Stimulated activated CD4-positive, alpha-beta T cell treated with anti-CD3 and anti-CD28 coated beads, Interleukin-15, amount 100 ng/mL, for 1 hour (primary cell): ENCODE measurements around the gene CAPN13.

ENCODE experiments used
- DNase-seq, 2 donors: peaks; one replicate each; pipeline ENCODE4 v3.0.0-alpha.2; 2020; ENCODE audit warnings: low read depth in 1 of 2, low spot score in 1 of 2

Gene CAPN13

DNA sequence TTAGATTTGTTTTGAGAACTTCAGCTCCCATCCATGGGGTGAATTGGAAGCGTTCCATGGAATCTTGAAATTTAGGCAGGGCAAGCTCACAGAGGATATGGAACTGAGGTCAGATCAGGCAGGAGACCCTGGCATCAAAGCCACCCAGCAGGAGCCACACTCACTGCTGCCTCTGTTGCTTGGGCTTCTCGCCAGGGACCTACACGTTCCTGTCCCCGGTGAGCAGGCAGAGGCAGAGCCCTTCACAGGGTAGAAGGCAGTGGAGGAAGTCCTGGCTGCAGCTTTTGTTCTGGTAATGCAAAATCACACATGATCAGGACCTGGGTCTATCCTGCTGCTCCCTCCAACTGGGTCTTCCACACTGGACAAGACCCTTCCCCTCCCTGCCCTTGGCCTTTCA lies 42.1 kb downstream of the CAPN13 start:
- DNase-seq: no peak

DNA sequence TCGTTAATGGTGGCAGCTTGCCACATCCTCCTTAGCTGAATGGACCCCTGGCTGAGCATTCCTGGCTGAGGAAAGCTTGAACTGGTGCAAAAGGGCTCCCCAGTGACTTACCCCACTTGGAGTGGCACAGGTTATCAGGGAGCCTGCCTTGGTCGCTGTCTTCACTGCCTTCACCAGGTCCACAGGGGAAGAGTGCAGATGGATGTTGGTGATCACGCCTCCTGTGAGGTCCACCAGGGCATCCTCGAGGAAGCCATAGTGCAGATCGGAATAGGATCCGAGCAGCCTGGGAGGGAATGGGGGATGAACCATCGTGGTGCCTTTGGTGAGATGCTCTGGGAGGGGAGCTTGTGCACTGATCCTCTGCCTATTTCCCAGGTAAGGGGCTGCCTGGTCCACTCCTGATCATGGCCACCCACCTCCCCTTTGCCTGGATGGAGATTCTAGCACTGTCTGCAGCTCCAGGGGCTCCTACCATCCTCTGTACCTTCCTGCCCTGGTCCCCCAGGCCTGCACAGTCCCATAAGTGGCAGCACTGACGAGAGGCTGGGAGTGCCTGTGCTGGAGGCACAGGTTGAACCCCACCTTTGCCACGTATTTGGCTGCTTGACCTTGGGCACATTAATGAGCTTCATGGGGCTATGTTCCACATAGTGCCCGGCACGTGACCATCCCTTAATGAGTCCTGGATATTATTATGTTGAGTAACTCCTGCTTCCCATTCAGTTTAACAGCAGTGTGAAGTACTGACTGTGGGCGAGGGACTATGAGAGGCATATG lies 43.0 kb downstream of the CAPN13 start:
- no peak for DNase-seq

DNA sequence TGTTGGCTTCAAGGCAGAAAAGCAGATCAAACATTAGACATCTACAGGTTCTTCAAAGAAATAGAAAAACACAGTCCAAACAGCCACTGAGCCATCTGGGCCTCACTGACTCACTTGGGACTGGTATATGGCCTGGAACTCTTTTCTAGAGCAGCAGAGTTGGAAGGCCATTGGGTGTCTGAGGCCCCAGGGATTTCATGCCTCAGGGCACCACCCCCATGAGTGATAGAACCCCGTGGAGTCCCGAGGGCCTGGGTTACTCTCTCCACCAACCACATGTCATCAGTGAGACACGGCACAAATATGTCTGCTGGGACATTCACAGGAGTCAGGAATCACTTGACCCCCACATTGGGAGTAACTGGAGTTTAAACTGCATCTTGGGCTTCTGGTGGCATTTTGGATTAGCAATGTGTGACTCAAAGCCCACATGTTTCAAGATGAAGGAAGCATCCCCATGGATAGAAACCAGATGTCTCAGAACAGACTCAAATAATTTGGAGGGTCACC lies 44.0 kb downstream of the CAPN13 start:
- DNase-seq: no peak

DNA sequence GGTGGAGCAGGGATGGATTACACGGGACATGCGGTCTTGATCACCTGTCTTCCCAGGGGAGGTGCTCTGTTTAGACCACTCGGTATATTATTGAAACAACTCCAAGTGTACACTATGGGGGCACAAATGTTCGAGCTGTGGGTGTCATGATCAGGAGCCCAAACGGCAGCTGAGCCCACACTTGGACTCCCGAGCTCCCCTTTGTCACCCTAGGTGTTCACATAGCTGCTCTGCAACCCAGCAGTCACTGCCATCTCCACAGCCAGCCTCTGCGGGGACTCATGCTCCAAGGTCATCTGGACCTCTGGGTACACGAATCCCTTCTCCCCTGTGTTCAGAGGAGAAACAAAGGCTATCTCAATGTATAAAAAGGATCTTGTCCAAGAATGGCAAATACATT lies 46.0 kb downstream of the CAPN13 start:
- DNase-seq: no peak

DNA sequence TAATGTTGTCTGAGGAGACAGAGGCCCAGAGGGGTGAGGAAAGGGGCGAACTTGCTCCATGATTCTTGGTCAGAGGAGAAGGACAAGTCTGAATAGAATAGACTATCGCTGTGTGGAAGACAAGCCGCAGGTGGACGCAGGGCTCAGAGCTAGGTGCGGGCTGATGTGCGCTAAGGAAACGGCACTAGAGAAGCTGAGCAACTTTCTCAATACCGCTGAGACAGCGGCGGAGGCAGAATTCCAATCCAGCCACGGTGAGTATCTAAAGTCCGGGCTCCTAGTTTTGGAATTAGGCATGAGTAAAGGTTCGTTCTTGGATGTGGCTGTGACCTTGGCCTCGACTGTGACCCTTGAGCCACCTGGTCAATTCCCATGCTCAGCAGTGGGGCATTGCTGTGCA lies 47.8 kb downstream of the CAPN13 start:
- DNase-seq: no peak

DNA sequence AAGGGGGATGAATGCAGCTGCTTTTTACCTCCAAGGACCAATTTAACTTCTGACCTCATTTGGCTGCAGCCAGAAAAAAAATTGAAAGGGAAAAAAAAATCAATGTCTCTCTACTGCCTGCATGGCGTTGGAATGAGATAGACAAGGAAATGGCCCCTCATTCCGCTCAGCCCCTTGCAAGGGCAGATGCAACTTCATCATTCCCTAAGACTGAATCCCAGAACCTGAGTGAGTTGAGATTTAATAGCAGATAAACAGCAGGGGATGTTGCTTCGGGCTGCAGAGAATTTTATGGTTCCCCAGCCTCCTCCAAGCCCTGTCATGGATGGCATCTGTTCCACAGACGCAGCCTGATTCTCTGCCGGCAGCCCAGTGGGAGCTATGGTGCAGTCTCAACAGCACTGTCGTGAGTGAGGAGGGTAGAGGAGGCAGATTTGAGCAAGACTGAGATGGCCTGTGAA lies 49.0 kb downstream of the CAPN13 start:
- no peak for DNase-seq

DNA sequence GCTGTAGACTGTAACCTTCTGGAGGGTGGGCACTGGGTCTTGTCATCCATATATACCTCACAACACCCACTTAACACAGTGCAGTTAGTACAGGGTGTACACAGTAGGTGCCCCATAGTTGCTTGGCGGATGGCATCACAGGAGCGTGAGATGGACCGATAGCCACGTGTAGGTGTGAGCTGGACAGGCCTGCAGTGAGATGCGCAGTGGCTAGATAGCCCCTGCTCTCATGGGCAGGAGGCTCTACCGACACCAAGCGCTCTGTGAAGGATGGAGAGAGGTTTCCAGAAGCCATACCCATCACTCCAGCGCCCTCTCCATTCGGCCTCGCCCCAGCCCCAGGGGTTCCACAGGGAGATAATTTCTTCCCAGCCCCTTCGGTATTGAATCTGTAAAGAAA lies 49.5 kb downstream of the CAPN13 start:
- no peak for DNase-seq

DNA sequence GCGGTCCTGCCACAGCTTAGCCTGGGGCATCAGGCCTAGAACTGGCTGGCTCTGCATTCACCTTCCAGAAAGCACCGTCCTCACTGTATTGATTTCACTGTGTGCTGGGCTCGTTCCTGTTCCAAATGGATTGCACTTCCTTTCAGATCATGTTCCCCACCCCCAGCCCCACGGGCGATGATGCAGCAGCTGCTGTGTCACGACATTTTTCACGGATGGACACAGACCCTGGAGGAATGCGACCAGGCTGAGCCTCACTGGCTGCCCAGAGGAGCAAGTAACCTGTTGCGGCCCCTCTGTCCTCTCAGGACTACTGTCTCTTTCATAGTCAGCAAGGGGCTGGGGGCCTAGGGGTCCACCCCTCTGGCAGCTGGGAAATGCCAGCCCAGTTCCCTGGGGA lies 50.3 kb downstream of the CAPN13 start:
- no peak for DNase-seq

DNA sequence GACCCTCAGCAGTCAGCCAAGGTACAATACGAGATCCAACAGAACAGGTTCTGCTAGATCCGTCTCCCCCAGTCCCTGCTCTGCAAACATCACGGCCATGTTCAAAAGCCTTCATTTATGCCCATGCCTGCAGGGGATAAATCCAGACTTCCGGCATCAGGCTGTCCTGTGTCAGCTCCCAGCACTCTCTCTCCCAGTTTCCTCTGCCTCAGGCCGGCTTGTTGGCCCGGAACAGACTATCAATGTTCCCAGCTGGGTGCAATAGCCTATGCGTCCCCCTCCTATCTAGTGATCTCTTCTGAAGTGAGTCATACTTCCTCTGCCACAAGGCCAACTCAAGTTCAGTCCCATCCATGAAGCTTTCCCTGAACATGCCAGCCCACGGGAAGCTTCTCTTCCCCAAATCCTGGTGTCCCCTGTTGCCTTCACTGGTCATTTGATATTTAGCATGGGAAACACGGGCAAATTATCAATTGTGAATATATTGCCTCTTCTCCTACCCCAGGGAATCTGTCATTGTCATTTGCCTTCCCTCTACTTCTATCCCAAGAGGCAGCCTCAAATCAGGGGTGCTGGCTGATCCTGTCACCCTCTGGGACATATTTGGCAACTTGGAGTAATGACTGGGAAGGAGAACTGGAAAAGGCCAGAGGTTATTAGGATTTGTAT lies 51.1 kb downstream of the CAPN13 start:
- no peak for DNase-seq

DNA sequence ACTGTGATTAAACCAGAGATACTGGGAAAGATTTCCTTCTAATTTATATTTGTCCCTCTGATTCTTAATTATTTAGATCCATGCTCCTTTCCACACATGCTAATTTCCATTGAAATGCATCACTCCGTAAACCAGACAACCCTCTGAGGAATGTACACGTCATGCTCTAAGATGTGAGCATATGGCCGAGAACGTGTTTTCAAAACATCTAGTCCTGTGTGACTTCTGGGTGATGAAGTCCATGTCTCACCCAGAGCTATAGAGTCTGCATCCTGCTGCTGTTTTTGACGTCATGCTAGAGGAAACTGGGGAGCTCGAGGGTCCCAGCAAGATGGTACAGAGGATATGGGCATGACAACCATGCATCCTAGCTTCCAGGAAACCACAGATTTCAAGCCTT lies 53.6 kb downstream of the CAPN13 start:
- DNase-seq: no peak

DNA sequence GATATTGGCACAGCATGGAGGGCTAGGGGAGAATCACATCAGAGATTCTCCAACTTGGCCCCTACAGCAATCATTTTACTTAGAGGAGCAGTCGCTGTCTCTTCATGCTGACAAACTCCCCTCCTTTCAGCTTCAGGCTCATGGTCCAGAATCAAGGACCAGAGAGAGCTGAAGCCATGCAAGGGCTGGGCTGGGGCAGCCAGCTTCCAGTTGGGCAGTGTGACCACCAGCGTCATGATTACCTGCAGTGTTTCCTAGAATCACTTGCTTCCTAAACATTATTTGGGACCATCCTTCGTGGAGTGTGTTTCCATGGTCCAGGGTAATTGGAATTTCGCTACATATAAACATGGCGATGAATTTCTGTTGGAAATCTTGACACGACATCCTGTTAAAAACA lies 54.4 kb downstream of the CAPN13 start:
- DNase-seq: no peak

DNA sequence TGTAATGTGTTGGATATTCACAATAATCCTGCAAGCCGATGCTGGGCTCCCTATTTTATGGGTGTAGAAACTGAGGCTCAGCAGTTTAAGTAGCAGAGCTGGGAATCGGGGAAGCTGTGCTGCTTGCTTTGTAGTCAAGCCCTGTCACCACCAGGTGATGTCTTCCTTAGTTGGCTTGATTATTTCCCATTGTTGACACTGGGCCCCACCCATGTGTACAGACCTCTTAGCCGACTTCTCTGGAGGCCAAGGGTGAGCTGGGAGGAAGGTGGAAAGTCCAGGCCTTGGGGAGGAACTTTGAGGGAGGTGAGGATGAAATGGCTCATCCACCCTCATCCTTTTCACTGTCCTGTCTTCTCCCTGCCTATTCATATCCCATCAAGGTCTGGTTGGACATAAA lies 60.0 kb downstream of the CAPN13 start:
- no peak for DNase-seq

DNA sequence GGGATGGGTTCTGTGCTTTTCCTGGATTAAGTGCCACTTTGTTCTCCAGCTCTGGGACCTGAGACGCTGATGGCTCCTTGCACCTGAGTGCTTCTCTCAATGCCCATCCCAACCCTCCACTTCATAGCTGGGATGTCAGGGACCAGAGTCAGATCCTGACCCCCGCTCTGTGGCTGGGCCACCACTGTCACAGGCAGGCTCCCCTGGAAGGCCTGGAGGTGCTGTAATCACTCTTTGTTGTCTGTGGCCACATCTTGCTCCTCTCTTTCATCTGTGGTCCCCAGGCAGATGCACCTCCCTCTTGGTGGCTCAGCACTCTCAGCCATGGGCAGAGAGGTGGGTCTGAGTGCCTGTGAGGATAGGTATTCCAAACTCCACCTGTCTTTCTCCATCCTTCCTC lies 62.4 kb downstream of the CAPN13 start:
- DNase-seq: no peak

DNA sequence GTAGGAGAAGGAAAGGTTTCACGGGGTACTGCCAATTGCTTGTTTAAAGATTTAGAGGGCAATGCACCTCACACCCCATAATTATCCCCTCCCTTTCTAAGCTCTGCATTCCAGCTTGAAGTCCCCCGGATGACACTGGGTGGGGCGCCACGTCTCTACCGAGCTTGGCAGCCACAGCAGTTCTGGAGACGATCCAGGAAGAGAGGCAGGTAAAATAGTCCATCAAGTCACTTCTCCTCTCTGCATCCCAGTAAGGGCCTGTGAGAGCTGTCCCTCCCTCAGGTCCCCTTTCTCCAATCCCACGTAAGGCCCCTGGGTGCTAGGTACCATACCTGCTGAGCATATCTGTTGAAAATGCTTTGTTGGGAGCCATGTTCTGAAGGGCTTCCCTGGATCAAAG lies 65.7 kb downstream of the CAPN13 start:
- no peak for DNase-seq

DNA sequence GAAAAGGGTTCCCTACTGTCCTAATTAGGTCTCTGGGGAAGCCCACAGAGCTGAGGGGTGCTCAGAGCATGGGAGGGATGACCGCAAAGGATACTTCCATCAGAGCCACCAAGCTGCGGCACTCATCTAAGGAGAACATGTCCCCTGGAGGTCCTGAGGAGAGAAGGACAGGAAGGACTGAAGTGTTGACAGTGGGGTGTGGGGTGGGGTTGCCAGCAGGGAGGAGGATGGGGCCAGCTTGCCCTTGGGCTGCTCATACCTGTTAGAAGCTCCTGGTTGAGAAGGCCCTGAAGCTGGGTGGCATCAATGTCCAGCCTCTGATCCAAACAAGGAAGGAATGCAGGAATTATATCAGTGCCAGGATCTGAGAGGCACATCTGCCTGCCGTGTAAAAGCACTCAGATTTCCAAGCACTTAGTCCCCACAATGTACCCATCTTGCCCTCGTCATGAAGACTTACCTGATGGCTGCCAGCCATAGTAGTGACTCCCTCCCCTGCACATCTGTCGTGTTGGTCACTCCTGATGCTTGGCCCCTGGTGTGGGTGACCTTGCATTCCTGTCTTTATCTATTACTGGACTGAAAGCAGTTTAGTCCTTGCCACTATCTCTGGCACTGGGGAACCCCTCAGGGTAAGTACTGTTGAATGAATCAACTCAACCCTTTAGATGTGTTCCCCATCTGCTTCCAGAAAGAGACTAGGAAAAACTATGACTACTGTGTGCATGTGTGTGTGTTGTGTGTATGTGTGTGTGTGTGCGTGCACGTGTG lies 68.9 kb downstream of the CAPN13 start:
- no peak for DNase-seq

DNA sequence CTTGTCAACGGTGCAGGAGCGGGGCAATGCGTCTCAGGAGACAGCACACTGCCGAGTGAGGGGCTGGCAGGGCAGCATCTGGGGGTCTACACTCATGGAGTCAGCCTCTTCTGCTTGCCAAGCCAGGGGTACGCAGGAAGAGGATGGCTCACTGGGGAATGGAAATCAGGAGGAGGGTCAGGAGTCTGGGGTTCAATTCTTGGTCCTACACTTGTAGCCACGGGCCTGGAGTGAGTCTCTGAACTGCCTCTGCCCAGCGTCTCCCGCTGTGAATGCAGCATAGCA lies 70.0 kb downstream of the CAPN13 start:
- no peak for DNase-seq

DNA sequence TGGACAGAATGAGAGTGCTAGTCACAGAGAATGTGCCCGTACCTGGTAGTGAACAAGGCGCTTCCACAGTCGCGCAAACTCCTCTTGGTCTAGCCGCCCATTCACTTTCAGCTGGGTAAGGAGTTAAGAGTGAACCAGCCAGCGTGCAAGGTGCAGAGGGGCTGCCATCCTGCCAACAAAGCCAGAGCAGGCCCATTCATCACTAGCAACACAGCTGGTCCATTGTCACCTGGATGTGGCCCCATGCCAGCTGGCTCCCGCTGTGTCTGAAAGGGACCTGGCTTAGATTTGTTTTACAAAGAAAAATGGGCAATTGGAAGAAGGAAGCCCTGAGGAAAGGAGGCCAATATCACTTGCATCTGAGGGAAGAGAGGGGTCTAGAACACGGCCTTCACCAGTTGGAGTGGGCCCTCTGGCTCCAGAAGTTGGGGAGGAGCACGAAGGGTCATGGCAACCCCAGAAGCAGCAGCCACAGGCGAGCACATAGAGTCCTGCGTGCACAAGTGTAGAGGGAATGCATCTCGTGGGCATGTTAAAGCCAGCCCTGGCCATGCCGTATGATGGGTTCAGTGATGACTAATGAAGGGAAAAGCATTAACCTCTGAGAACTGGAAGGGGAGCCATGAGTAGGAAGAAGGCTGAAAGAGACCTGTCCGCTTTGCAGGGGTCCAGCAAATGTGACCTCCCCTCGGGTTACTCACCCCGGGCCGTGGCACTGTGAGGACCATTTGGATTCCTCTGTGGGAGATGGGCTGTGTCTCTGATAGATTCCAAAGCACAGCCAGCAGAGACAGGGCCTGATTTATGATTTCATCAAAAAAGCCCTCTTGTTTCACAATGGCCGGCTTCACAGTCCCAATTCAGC lies 70.6 kb downstream of the CAPN13 start:
- no peak for DNase-seq

DNA sequence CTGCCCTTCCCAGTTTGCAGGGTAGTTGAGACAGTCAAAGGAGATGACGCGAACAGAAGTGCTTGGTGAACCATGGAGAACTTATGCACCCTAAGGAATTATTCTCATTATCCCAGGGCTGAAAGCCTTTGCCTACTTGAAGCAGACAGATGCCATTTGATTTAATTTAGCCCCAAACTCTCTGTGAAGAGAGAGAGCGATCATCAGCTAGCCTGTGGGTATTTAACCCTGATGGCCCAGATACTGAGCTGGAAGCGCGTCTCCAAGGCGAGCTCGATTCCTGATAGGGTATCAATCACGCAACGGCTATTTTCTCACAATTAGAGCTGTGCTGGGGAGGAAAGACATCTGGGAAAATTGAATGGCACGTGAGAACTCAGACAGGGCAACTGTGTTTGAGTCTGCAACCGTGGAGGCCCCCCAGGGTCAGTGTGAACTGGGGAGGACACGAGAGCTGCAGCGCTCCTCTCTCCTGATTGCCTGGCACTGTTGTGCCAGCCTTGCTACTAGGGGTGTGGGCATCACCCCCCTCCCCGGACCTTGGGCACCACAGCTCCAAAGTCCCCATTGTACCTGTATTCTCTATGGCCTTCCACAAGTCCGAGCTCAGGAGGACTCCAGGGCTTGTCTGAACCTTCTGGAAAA lies 73.2 kb downstream of the CAPN13 start:
- DNase-seq: no peak

DNA sequence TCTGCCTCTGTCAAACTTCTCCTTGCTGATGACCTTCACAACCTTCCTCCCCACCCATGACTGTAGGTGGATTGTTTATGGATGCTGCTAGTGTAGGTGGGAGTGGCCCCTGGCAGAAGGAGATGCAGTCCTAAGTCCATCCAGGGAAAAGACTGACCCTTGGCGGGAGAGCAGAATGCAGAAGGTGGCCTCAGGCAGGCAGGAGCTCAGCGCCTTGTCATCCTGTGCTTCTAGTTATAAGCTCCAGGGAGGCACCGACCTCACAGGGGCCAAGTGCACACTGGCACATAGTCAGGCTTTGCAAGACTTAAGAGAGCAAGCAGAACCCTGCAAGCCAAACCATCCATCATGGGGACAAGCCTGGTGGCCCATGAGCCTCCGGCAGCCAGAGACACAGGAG lies 74.4 kb downstream of the CAPN13 start:
- DNase-seq: no peak

DNA sequence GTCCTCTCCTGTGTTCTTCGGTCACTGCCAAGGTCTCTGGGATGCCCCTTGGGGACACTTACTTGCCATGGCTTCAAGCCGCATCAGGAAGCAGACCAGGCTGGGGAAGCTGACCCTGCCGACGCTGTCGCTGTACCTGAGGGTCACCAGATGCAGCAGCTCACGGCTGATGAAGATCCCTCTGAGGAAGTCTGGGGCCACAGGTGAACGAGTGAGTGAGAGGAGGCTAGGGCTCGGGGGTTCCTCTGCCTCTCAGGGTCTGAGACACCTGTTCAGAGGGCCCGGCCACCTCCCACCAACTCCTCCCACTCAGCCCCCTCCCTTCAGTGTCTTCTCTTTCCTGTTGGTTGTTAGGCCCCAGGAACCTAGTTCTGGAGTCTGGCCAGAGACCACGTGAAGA lies 74.9 kb downstream of the CAPN13 start:
- no peak for DNase-seq

DNA sequence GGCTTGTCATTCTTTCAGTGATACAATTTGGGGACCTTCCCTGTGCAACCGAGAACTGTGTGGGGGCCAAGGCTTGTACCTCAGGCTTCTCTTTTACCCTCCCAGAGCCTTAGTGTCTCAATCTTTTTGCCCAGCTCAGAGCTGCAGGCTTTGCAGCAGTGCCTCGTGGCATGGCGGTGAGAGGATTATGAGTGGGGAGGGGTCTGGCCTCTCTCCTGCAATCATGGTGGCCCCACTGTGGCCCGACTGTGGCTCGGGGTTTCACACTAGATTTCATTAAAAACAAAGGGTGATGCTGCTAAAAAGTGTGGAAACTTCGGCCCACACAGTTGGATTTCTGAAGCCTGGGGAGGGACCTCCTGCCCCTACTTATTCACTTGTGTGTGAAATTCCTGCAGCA lies 75.5 kb downstream of the CAPN13 start:
- no peak for DNase-seq
